ENCODE results near the gene SLC8A1.

DNA sequence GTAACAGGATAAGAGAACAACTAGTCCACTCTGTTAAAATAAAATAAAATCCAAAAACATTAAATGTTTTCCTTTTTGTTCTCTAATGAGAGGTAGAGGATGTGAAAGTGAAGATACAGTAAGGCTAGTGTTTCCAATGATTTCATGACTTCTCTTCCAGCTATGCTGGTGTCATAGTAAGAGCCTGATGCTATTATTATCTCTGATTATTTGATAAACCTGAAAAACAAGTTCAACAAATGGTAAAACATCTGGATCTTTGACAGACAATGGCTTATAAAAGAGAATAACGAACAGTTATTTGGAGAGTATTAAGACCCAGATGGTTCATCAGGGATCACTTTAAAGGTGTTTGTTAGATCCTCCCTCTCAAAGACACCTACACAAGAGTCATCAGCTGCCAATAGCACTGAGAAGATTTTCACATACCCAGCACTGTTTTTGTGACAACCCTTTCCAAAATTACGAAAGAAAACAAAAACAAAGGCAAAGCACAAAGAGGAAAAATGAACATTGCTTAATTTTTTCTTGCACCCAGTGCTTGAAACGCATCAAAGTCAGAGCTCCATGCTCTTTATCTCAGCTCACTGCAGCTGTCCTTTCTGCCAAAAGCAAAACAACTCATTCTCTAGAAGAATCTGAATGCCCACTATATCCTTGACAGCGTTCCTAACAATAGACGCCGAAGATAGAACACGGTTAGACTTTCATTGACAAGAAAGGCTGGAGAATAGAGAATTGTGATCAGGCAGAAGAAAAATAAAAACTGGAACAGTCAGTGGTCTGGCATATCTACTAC is 168.6 kb downstream of the SLC8A1 start:
- TF ChIP-seq TOX (CRISPR knock-in tag; IDR thresholded peaks at IDR 0.05; ENCODE audit: borderline replicate concordance), result no peak
- no peak for TF ChIP-seq ARNTL (CRISPR knock-in tag; IDR thresholded peaks at IDR 0.05; ENCODE audit: borderline replicate concordance, low read depth)
- no peak for TF ChIP-seq ZNF70 (CRISPR knock-in tag; IDR thresholded peaks at IDR 0.05)
- no peak for TF ChIP-seq ZFP3 (CRISPR knock-in tag; IDR thresholded peaks at IDR 0.05)
- TF ChIP-seq, protein P1, sequence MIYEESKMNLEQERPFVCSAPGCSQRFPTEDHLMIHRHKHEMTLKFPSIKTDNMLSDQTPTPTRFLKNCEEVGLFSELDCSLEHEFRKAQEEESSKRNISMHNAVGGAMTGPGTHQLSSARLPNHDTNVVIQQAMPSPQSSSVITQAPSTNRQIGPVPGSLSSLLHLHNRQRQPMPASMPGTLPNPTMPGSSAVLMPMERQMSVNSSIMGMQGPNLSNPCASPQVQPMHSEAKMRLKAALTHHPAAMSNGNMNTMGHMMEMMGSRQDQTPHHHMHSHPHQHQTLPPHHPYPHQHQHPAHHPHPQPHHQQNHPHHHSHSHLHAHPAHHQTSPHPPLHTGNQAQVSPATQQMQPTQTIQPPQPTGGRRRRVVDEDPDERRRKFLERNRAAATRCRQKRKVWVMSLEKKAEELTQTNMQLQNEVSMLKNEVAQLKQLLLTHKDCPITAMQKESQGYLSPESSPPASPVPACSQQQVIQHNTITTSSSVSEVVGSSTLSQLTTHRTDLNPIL (CRISPR knock-in tag; IDR thresholded peaks at IDR 0.05; ENCODE audit: low read depth), result no peak
- TF ChIP-seq BACH2 (CRISPR knock-in tag; IDR thresholded peaks at IDR 0.05; ENCODE audit: borderline replicate concordance), result no peak
- TF ChIP-seq OSR1 (CRISPR knock-in tag; IDR thresholded peaks at IDR 0.05), result no peak
- TF ChIP-seq, protein P2, sequence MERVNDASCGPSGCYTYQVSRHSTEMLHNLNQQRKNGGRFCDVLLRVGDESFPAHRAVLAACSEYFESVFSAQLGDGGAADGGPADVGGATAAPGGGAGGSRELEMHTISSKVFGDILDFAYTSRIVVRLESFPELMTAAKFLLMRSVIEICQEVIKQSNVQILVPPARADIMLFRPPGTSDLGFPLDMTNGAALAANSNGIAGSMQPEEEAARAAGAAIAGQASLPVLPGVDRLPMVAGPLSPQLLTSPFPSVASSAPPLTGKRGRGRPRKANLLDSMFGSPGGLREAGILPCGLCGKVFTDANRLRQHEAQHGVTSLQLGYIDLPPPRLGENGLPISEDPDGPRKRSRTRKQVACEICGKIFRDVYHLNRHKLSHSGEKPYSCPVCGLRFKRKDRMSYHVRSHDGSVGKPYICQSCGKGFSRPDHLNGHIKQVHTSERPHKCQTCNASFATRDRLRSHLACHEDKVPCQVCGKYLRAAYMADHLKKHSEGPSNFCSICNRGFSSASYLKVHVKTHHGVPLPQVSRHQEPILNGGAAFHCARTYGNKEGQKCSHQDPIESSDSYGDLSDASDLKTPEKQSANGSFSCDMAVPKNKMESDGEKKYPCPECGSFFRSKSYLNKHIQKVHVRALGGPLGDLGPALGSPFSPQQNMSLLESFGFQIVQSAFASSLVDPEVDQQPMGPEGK (CRISPR knock-in tag; IDR thresholded peaks at IDR 0.05; ENCODE audit: borderline replicate concordance), result no peak
- no peak for TF ChIP-seq ESRRG (CRISPR knock-in tag; IDR thresholded peaks at IDR 0.05)
- TF ChIP-seq, protein P3, sequence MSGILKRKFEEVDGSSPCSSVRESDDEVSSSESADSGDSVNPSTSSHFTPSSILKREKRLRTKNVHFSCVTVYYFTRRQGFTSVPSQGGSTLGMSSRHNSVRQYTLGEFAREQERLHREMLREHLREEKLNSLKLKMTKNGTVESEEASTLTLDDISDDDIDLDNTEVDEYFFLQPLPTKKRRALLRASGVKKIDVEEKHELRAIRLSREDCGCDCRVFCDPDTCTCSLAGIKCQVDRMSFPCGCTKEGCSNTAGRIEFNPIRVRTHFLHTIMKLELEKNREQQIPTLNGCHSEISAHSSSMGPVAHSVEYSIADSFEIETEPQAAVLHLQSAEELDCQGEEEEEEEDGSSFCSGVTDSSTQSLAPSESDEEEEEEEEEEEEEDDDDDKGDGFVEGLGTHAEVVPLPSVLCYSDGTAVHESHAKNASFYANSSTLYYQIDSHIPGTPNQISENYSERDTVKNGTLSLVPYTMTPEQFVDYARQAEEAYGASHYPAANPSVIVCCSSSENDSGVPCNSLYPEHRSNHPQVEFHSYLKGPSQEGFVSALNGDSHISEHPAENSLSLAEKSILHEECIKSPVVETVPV (CRISPR knock-in tag; IDR thresholded peaks at IDR 0.05), result no peak
- TF ChIP-seq ZFP30 (CRISPR knock-in tag; IDR thresholded peaks at IDR 0.05), result no peak

Data from SK-N-SH treated with all-trans-retinoic acid at 6 μM for 48 hours (cell line).